Tibial artery (tissue), 4 donors: ENCODE data around the gene HEATR1.

Experiments
- DNase-seq, 2 donors: peaks; one replicate each; pipeline ENCODE4 v3.0.0-alpha.2; 2019
- H3K27ac ChIP-seq, 2 donors: fragments of 200-600 bp; sonication (generic) in 1 of 2; 1 replicate in 1 of 2; 2 replicates in 1 of 2; pipeline ENCODE4 v1.5.1; 2018 to 2019; ENCODE audit warnings: mild to moderate bottlenecking in 1 of 2
- H3K27me3 ChIP-seq, 2 donors: fragments of 200-600 bp; sonication (generic) in 1 of 2; one replicate each; pipeline versions ENCODE4 v1.5.1 to v1.6.0; 2016 to 2019
- H3K36me3 ChIP-seq, 3 donors: fragments of 200-600 bp; sonication (generic) in 2 of 3; one replicate each; pipeline ENCODE4 v1.5.1; 2016 to 2019; ENCODE audit warnings: mild to moderate bottlenecking in 2 of 3
- H3K4me1 ChIP-seq, 4 donors: fragments of 200-600 bp; sonication (generic) in 2 of 4; 1 replicate in 3 of 4; 2 replicates in 1 of 4; pipeline ENCODE4 v1.5.1; 2016 to 2019
- H3K4me3 ChIP-seq, 2 donors: fragments of 200-600 bp; sonication (generic) in 1 of 2; 1 replicate in 1 of 2; 2 replicates in 1 of 2; pipeline ENCODE4 v1.5.1; 2018 to 2019; ENCODE audit warnings: mild to moderate bottlenecking in 2 of 2
- H3K9me3 ChIP-seq, 3 donors: fragments of 200-600 bp; sonication (generic) in 1 of 3; one replicate each; pipeline ENCODE4 v1.5.1; 2016 to 2019
- CTCF ChIP-seq, 2 experiments: fragments of 200-600 bp in 1 of 2; fragments of 450-650 bp in 1 of 2; IDR thresholded peaks; one replicate each; pipeline ENCODE4 v1.5.1; 2017 to 2019; ENCODE audit warnings: antibody characterized with exemption in 2 of 2, mild to moderate bottlenecking in 1 of 2, moderate library complexity in 1 of 2
- intact Hi-C: fragments of 100-400 bp; cut with DNase I; formaldehyde crosslinking; loops from one replicate; pipeline ENCODE4 v1.15.0; 2023; ENCODE audit warnings: low total_unique reads

HEATR1 gene

GRCh38 chr1:236561976-236562375 lies 42.3 kb downstream of the HEATR1 start:
- H3K36me3 ChIP-seq, result peaks cover 66 to 90% (median 69%) of the 10 kb centered on the region in 3 donors
- DNase-seq, result no peak
- H3K4me1 ChIP-seq, result no peaks in the 10 kb centered on the region
- H3K27me3 ChIP-seq, result no peaks in the 10 kb centered on the region
- TF ChIP-seq CTCF (IDR thresholded peaks at IDR 0.05), result no peak
- H3K27ac ChIP-seq, result no peak overlapping the region
- no peak overlapping the region for H3K4me3 ChIP-seq
- intact Hi-C loops, result no loop called here
- no peaks in the 10 kb centered on the region for H3K9me3 ChIP-seq

- TF ChIP-seq CTCF (IDR thresholded peaks at IDR 0.05), result no peak
- H3K9me3 ChIP-seq, result no peaks in the 10 kb centered on the region
- no peak overlapping the region for H3K4me3 ChIP-seq
- H3K4me1 ChIP-seq, result no peaks in the 10 kb centered on the region
- no peak for DNase-seq
- H3K36me3 ChIP-seq, result peaks cover 67 to 90% (median 69%) of the 10 kb centered on the region in 3 donors
- no peak overlapping the region for H3K27ac ChIP-seq
- no peaks in the 10 kb centered on the region for H3K27me3 ChIP-seq
- intact Hi-C loops, result no loop called here
Measured at GRCh38 chr1:236560213-236560771, 44.0 kb downstream of the HEATR1 start.

GRCh38 chr1:236558846-236559245 lies 45.5 kb downstream of the HEATR1 start:
- Histone ChIP-seq H3K4me3 (no peak overlapping the region), H3K27me3 (no peaks in the 10 kb centered on the region), H3K9me3 (no peaks in the 10 kb centered on the region), H3K27ac (no peak overlapping the region), H3K4me1 (no peaks in the 10 kb centered on the region), H3K36me3 (peaks cover 67 to 90% (median 68%) of the 10 kb centered on the region in 3 donors)
- TF ChIP-seq CTCF (IDR thresholded peaks at IDR 0.05), result no peak
- DNase-seq, result no peak
- intact Hi-C loops, result no loop called here

GRCh38 chr1:236558081-236558480 lies 46.2 kb downstream of the HEATR1 start:
- Histone ChIP-seq H3K4me1 (no peaks in the 10 kb centered on the region), H3K27me3 (no peaks in the 10 kb centered on the region), H3K9me3 (no peaks in the 10 kb centered on the region), H3K27ac (no peak overlapping the region), H3K4me3 (no peak overlapping the region), H3K36me3 (peaks cover 68 to 90% (median 71%) of the 10 kb centered on the region in 3 donors)
- intact Hi-C loops, result no loop called here
- DNase-seq, result no peak
- TF ChIP-seq CTCF (IDR thresholded peaks at IDR 0.05), result no peak

- intact Hi-C loops, result no loop called here
- H3K27ac ChIP-seq, result no peak overlapping the region
Measured at GRCh38 chr1:236556606-236557005, 47.7 kb downstream of the HEATR1 start.

More at GRCh38 chr1:236556606-236557005, 47.7 kb downstream of the HEATR1 start:
- H3K4me1 ChIP-seq, result no peaks in the 10 kb centered on the region
- H3K36me3 ChIP-seq, result peaks cover 75 to 97% (median 85%) of the 10 kb centered on the region in 3 donors
- no peak for TF ChIP-seq CTCF (IDR thresholded peaks at IDR 0.05)
- H3K9me3 ChIP-seq, result no peaks in the 10 kb centered on the region
- H3K27me3 ChIP-seq, result no peaks in the 10 kb centered on the region
- no peak overlapping the region for H3K4me3 ChIP-seq
- DNase-seq, result no peak
